Activated naive CD4-positive, alpha-beta T cell treated with anti-CD3 and anti-CD28 coated beads for 36 hours (primary cell): ENCODE measurements around the gene SMIM23. TPM values are rescaled to one million over a fixed set of nuclear protein-coding genes. Genes with fewer than 3 reads are reported as not detected.

ENCODE experiments used
- CTCF ChIA-PET: fragments of 350-600 bp; sonication (Branson Sonifier 250); formaldehyde crosslinking; loops from one replicate; lab custom pipeline; 2021; ENCODE audit warnings: antibody characterized with exemption; lab: Charles Lee
- DNase-seq: peaks from one replicate; pipeline ENCODE4 v3.0.0-alpha.2; 2020
- H3K27ac Mint-ChIP-seq: one replicate; pipeline ENCODE4 v1.8.0; 2021; ENCODE audit warnings: mild to moderate bottlenecking, mixed read lengths
- H3K27me3 Mint-ChIP-seq: one replicate; pipeline ENCODE4 v1.8.0; 2021; ENCODE audit warnings: low read depth, mixed read lengths
- H3K36me3 Mint-ChIP-seq: one replicate; pipeline ENCODE4 v1.8.0; 2021; ENCODE audit warnings: low read depth, mixed read lengths
- H3K4me1 Mint-ChIP-seq: one replicate; pipeline ENCODE4 v1.8.0; 2021; ENCODE audit warnings: low read depth, mixed read lengths
- H3K4me3 Mint-ChIP-seq: one replicate; pipeline ENCODE4 v1.8.0; 2021; ENCODE audit warnings: mild to moderate bottlenecking, moderate library complexity, mixed read lengths
- H3K9me3 Mint-ChIP-seq: one replicate; pipeline ENCODE4 v1.8.0; 2021; ENCODE audit warnings: mixed read lengths
- intact Hi-C: fragments of 100-400 bp; cut with micrococcal nuclease; formaldehyde crosslinking; loops from one replicate; pipeline ENCODE4 v1.15.1; 2023
- total RNA-seq, 2 experiments: library from RNA; stranded (reverse); gene quantifications; one replicate each; pipeline ENCODE4 v1.2.3, GENCODE V29; 2021

SMIM23 gene
- total RNA-seq, 2 experiments from 2014 or later: not detected

GRCh38 chr5:171827162-171827561, 41.5 kb downstream of the SMIM23 start:
- Mint-ChIP-seq H3K27me3 (no peaks in the 10 kb centered on the region), H3K9me3 (peaks cover 5% of the 10 kb centered on the region), H3K27ac (no peak overlapping the region), H3K4me3 (no peak overlapping the region), H3K4me1 (no peaks in the 10 kb centered on the region), H3K36me3 (no peaks in the 10 kb centered on the region)
- CTCF ChIA-PET: no interaction called here
- no peak for DNase-seq
- intact Hi-C loops: no loop called here

- intact Hi-C loops: no loop called here
- H3K9me3 Mint-ChIP-seq: peaks cover 10% of the 10 kb centered on the region
- H3K36me3 Mint-ChIP-seq: peaks cover 6% of the 10 kb centered on the region
- H3K27ac Mint-ChIP-seq: no peak overlapping the region
- no peaks in the 10 kb centered on the region for H3K27me3 Mint-ChIP-seq
- H3K4me3 Mint-ChIP-seq: no peak overlapping the region
- no peaks in the 10 kb centered on the region for H3K4me1 Mint-ChIP-seq
- DNase-seq: no peak
- CTCF ChIA-PET: no interaction called here
Observed at GRCh38 chr5:171830686-171831085, 45.1 kb downstream of the SMIM23 start.

- peaks cover 10% of the 10 kb centered on the region for H3K9me3 Mint-ChIP-seq
- H3K27ac Mint-ChIP-seq: no peak overlapping the region
- no peaks in the 10 kb centered on the region for H3K27me3 Mint-ChIP-seq
- peaks cover 6% of the 10 kb centered on the region for H3K36me3 Mint-ChIP-seq
- no peak for DNase-seq
- intact Hi-C loops: no loop called here
- H3K4me1 Mint-ChIP-seq: no peaks in the 10 kb centered on the region
- CTCF ChIA-PET: no interaction called here
- H3K4me3 Mint-ChIP-seq: no peak overlapping the region
Observed at GRCh38 chr5:171832775-171833174, 47.2 kb downstream of the SMIM23 start.

GRCh38 chr5:171834461-171834860, 48.8 kb downstream of the SMIM23 start:
- no peaks in the 10 kb centered on the region for H3K27me3 Mint-ChIP-seq
- H3K4me1 Mint-ChIP-seq: no peaks in the 10 kb centered on the region
- peaks cover 10% of the 10 kb centered on the region for H3K9me3 Mint-ChIP-seq
- no peak for DNase-seq
- intact Hi-C loops: no loop called here
- no peak overlapping the region for H3K27ac Mint-ChIP-seq
- H3K36me3 Mint-ChIP-seq: peaks cover 6% of the 10 kb centered on the region
- CTCF ChIA-PET: interaction anchor here (1.3 to 1.4 kb wide), 2 partner anchors 24 to 416 kb away, joined by 3 to 4 read pairs; no protein-coding TSS in a partner anchor
- H3K4me3 Mint-ChIP-seq: no peak overlapping the region

- Mint-ChIP-seq H3K9me3 (peaks cover 9% of the 10 kb centered on the region), H3K4me1 (no peaks in the 10 kb centered on the region), H3K27ac (no peak overlapping the region), H3K36me3 (peaks cover 7% of the 10 kb centered on the region), H3K4me3 (no peak overlapping the region), H3K27me3 (no peaks in the 10 kb centered on the region)
- no peak for DNase-seq
- CTCF ChIA-PET: no interaction called here
- intact Hi-C loops: no loop called here
Observed at GRCh38 chr5:171835066-171835465, 49.4 kb downstream of the SMIM23 start.

- Mint-ChIP-seq H3K27me3 (no peaks in the 10 kb centered on the region), H3K4me3 (no peak overlapping the region), H3K9me3 (peaks cover 5% of the 10 kb centered on the region), H3K36me3 (peaks cover 12% of the 10 kb centered on the region), H3K27ac (no peak overlapping the region), H3K4me1 (peaks cover 5% of the 10 kb centered on the region)
- intact Hi-C loops: no loop called here
- DNase-seq: no peak
- CTCF ChIA-PET: no interaction called here
Observed at GRCh38 chr5:171837522-171837921, 51.9 kb downstream of the SMIM23 start.

- CTCF ChIA-PET: no interaction called here
- peaks cover 12% of the 10 kb centered on the region for H3K36me3 Mint-ChIP-seq
- DNase-seq: no peak
- peaks cover 4% of the 10 kb centered on the region for H3K9me3 Mint-ChIP-seq
- intact Hi-C loops: no loop called here
- H3K4me3 Mint-ChIP-seq: no peak overlapping the region
- H3K4me1 Mint-ChIP-seq: peaks cover 5% of the 10 kb centered on the region
- H3K27me3 Mint-ChIP-seq: no peaks in the 10 kb centered on the region
- no peak overlapping the region for H3K27ac Mint-ChIP-seq
Observed at GRCh38 chr5:171838066-171838465, 52.4 kb downstream of the SMIM23 start.

- no peak for DNase-seq
- CTCF ChIA-PET: interaction anchor here (0.8 kb wide), 1 partner anchor 69 kb away, joined by 3 read pairs; no protein-coding TSS in a partner anchor
Observed at GRCh38 chr5:171839112-171839511, 53.5 kb downstream of the SMIM23 start.

GRCh38 chr5:171840066-171840465, 54.4 kb downstream of the SMIM23 start:
- peaks cover 7% of the 10 kb centered on the region for H3K36me3 Mint-ChIP-seq
- no peaks in the 10 kb centered on the region for H3K9me3 Mint-ChIP-seq
- no peak overlapping the region for H3K27ac Mint-ChIP-seq
- CTCF ChIA-PET: no interaction called here
- H3K4me3 Mint-ChIP-seq: no peak overlapping the region
- no peaks in the 10 kb centered on the region for H3K27me3 Mint-ChIP-seq
- H3K4me1 Mint-ChIP-seq: peaks cover 5% of the 10 kb centered on the region
- DNase-seq: no peak
- intact Hi-C loops: no loop called here

More at GRCh38 chr5:171839112-171839511, 53.5 kb downstream of the SMIM23 start:
- H3K27me3 Mint-ChIP-seq: no peaks in the 10 kb centered on the region
- peaks cover 5% of the 10 kb centered on the region for H3K4me1 Mint-ChIP-seq
- intact Hi-C loops: no loop called here
- H3K4me3 Mint-ChIP-seq: no peak overlapping the region
- H3K27ac Mint-ChIP-seq: no peak overlapping the region
- H3K36me3 Mint-ChIP-seq: peaks cover 8% of the 10 kb centered on the region
- H3K9me3 Mint-ChIP-seq: no peaks in the 10 kb centered on the region

Other genes starting within 250 kb of the SMIM23 start
- 10 to 100 TPM; 32.8 to 35.5 TPM for gene FBXW11, start 220.8 kb downstream of the SMIM23 start, total RNA-seq